Neural progenitor cell (in vitro differentiated cells): ENCODE data around the gene C11orf16. TPM values are rescaled to one million over a fixed set of nuclear protein-coding genes. Genes with fewer than 3 reads are reported as not detected.

Source experiments
- DNase-seq: peaks from one replicate; pipeline ENCODE4 v3.0.0-alpha.2; 2016; ENCODE audit warnings: low spot score
- H2AFZ ChIP-seq: fragments of 200-600 bp; sonication (generic); replicated peaks from 2 replicates; pipeline ENCODE4 v1.6.1; 2016; ENCODE audit warnings: antibody characterized with exemption
- H3F3A ChIP-seq: fragments of 200-600 bp; sonication (generic); 2 replicates; pipeline ENCODE4 v1.6.1; 2016; ENCODE audit warnings: antibody characterized with exemption, low read depth
- H3K27ac ChIP-seq: fragments of 200-600 bp; sonication (generic); 2 replicates; pipeline ENCODE4 v1.5.1; 2016; ENCODE audit warnings: mild to moderate bottlenecking
- H3K27me3 ChIP-seq: fragments of 200-600 bp; sonication (generic); 2 replicates; pipeline ENCODE4 v1.6.1; 2016; ENCODE audit warnings: mild to moderate bottlenecking, moderate library complexity
- H3K36me3 ChIP-seq: fragments of 200-600 bp; sonication (generic); 2 replicates; pipeline ENCODE4 v1.5.1; 2016
- H3K4me1 ChIP-seq: fragments of 200-600 bp; sonication (generic); 2 replicates; pipeline ENCODE4 v1.6.1; 2016; ENCODE audit warnings: mixed run types
- H3K4me2 ChIP-seq: fragments of 200-600 bp; sonication (generic); 2 replicates; pipeline ENCODE4 v1.6.1; 2016
- H3K4me3 ChIP-seq: fragments of 200-600 bp; sonication (generic); 2 replicates; pipeline ENCODE4 v1.5.1; 2016
- H3K79me2 ChIP-seq: fragments of 200-600 bp; sonication (generic); 2 replicates; pipeline ENCODE4 v1.6.1; 2016; ENCODE audit warnings: low read depth
- H3K9ac ChIP-seq: fragments of 200-600 bp; sonication (generic); 2 replicates; pipeline ENCODE4 v1.6.1; 2016
- H3K9me3 ChIP-seq: fragments of 200-600 bp; sonication (generic); 2 replicates; pipeline ENCODE4 v1.5.1; 2016; ENCODE audit warnings: low read depth
- H4K20me1 ChIP-seq: fragments of 200-600 bp; sonication (generic); 2 replicates; pipeline ENCODE4 v1.6.1; 2016; ENCODE audit warnings: low read depth
- H3K27ac Mint-ChIP-seq: 3 replicates; pipeline ENCODE4 v1.8.0; 2021; ENCODE audit warnings: mixed read lengths
- H3K27me3 Mint-ChIP-seq: 2 replicates; pipeline ENCODE4 v1.8.0; 2022; ENCODE audit warnings: low read depth, mild to moderate bottlenecking, inconsistent platforms, moderate library complexity, mixed read lengths; ENCODE audit not compliant: insufficient read depth
- H3K36me3 Mint-ChIP-seq: 3 replicates; pipeline ENCODE4 v1.8.0; 2021; ENCODE audit warnings: mixed read lengths
- H3K4me1 Mint-ChIP-seq: 3 replicates; pipeline ENCODE4 v1.8.0; 2021; ENCODE audit warnings: mixed read lengths
- H3K4me3 Mint-ChIP-seq: 3 replicates; pipeline ENCODE4 v1.8.0; 2021; ENCODE audit warnings: mild to moderate bottlenecking, moderate library complexity, mixed read lengths
- H3K9me3 Mint-ChIP-seq: 3 replicates; pipeline ENCODE4 v1.8.0; 2020; ENCODE audit warnings: mixed read lengths
- CTCF ChIP-seq: fragments of 200-600 bp; sonication (generic); IDR thresholded peaks from 2 replicates; pipeline ENCODE4 v1.5.1; 2017; ENCODE audit warnings: antibody characterized with exemption, mild to moderate bottlenecking
- EZH2 ChIP-seq: fragments of 200-600 bp; sonication (generic); IDR thresholded peaks from 2 replicates; pipeline ENCODE4 v1.6.1; 2017; ENCODE audit warnings: antibody characterized with exemption, mild to moderate bottlenecking, moderate library complexity
- EZH2phosphoT487 ChIP-seq: fragments of 200-600 bp; sonication (generic); IDR thresholded peaks from 2 replicates; pipeline ENCODE4 v1.6.1; 2017; ENCODE audit warnings: antibody characterized with exemption
- total RNA-seq: library from RNA; depleted of rRNA; stranded (reverse); fragments of >200 nt; gene quantifications from 2 replicates; pipeline ENCODE4 v1.2.3, GENCODE V29; 2015; ENCODE audit warnings: low replicate concordance

Gene C11orf16
- total RNA-seq, 1 donor from 2014 or later, result not detected

DNA sequence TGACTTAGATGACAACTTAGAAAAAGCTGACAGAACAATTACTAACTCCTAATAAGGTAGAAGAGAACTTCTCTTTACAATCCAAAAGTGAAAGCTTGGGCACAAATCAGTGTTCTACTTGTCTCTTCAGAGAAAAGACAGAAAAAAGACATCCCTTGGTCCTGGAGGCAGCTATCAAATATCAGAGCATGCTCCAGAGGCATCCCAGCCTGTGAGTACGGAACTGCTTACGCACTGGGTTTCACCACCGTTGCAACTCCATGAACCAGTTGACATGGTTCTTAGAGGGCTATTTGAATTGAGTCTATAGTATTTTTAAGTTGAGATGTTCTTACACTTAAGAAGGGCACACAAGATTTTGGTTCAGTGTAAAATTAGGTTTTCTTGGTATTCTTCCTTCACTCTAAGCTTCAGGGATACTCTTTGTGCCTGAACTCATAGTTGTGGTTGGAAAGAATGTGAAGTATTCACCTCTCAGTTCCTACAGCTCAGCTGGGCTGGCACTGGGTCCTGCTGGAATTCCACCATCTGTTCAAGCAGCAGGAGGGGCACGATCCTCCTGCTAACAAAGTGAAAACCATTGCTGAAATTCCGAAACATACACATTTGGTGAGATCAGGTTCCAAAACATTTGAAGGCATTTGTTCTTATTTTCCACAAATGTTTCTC lies 15.5 kb downstream of the C11orf16 start:
- peaks cover 22% of the 10 kb centered on the region for H3K36me3 Mint-ChIP-seq
- Histone ChIP-seq H3K36me3 (peaks cover 10% of the 10 kb centered on the region), H4K20me1 (peaks cover 13% of the 10 kb centered on the region), H3K4me2 (peak overlapping the region; percentile 40), H2AFZ (no peak overlapping the region), H3K9me3 (no peaks in the 10 kb centered on the region), H3K4me3 (no peak overlapping the region), H3K4me1 (peaks cover 32% of the 10 kb centered on the region), H3F3A (peaks cover 30% of the 10 kb centered on the region), H3K27ac (peak overlapping the region; percentile 80), H3K27me3 (no peaks in the 10 kb centered on the region), H3K79me2 (peaks cover 27% of the 10 kb centered on the region), H3K9ac (no peak overlapping the region)
- no peaks in the 10 kb centered on the region for H3K9me3 Mint-ChIP-seq
- peak overlapping the region; percentile 33 for H3K4me3 Mint-ChIP-seq
- H3K27me3 Mint-ChIP-seq, result peaks cover 5% of the 10 kb centered on the region
- peaks cover 19% of the 10 kb centered on the region for H3K4me1 Mint-ChIP-seq
- no peak overlapping the region for H3K27ac Mint-ChIP-seq
- DNase-seq, result peak; percentile 79
- TF ChIP-seq CTCF (no peak), EZH2 (no peak), EZH2phosphoT487 (no peak)

DNA sequence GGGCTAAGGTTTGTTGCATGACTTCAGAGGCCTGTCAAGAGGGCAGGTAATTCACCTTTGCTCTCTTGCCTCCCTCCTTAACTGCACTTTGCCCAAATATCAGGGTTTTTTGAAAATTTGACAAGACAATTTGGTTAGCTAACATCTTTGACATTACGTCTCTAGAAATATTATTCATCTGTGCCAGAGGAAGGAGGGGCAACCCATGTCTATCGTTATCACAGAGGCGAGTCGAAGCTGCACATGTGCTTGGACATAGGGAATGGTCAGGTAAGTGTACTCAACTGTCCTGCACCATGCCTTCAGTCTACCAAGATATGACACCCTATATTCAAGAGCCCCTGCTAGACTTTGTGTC lies 18.1 kb downstream of the C11orf16 start:
- Histone ChIP-seq H2AFZ (no peak overlapping the region), H3K9ac (no peak overlapping the region), H3K27me3 (peaks cover 7% of the 10 kb centered on the region), H3F3A (peaks cover 49% of the 10 kb centered on the region), H3K9me3 (no peaks in the 10 kb centered on the region), H3K79me2 (peaks cover 38% of the 10 kb centered on the region), H3K36me3 (peaks cover 10% of the 10 kb centered on the region), H4K20me1 (peaks cover 13% of the 10 kb centered on the region), H3K27ac (no peak overlapping the region), H3K4me2 (no peak overlapping the region), H3K4me3 (no peak overlapping the region), H3K4me1 (peaks cover 34% of the 10 kb centered on the region)
- no peaks in the 10 kb centered on the region for H3K9me3 Mint-ChIP-seq
- no peak overlapping the region for H3K27ac Mint-ChIP-seq
- DNase-seq, result no peak
- TF ChIP-seq EZH2 (no peak), CTCF (no peak), EZH2phosphoT487 (no peak)
- peaks cover 2% of the 10 kb centered on the region for H3K27me3 Mint-ChIP-seq
- peaks cover 29% of the 10 kb centered on the region for H3K4me1 Mint-ChIP-seq
- H3K36me3 Mint-ChIP-seq, result peaks cover 17% of the 10 kb centered on the region
- H3K4me3 Mint-ChIP-seq, result no peak overlapping the region

- Histone ChIP-seq H3F3A (peaks cover 53% of the 10 kb centered on the region), H3K9me3 (no peaks in the 10 kb centered on the region), H3K4me1 (peaks cover 34% of the 10 kb centered on the region), H3K4me3 (peak overlapping the region; percentile 4), H3K4me2 (peak overlapping the region; percentile 45), H2AFZ (no peak overlapping the region), H3K27ac (no peak overlapping the region), H3K36me3 (peaks cover 7% of the 10 kb centered on the region), H3K9ac (no peak overlapping the region), H3K27me3 (peaks cover 12% of the 10 kb centered on the region), H3K79me2 (peaks cover 38% of the 10 kb centered on the region), H4K20me1 (peaks cover 13% of the 10 kb centered on the region)
- H3K9me3 Mint-ChIP-seq, result no peaks in the 10 kb centered on the region
- H3K27ac Mint-ChIP-seq, result no peak overlapping the region
- DNase-seq, result peak; percentile 64
- H3K27me3 Mint-ChIP-seq, result peaks cover 2% of the 10 kb centered on the region
- peaks cover 17% of the 10 kb centered on the region for H3K36me3 Mint-ChIP-seq
- H3K4me1 Mint-ChIP-seq, result peaks cover 33% of the 10 kb centered on the region
- H3K4me3 Mint-ChIP-seq, result peak overlapping the region; percentile 27
- TF ChIP-seq EZH2phosphoT487 (no peak), CTCF (peak; percentile 68)
Observed at GRCh38 chr11:8913961-8914660, 18.6 kb downstream of the C11orf16 start.
